K562 (cell line): Measurements from ENCODE around the gene HTR2B. TPM values are rescaled to one million over a fixed set of nuclear protein-coding genes. Genes with fewer than 3 reads are reported as not detected.

Experiments used
- ATAC-seq: fragments of 200-7000 bp; cut with Tn5 transposase; 3 replicates; pipeline ENCODE4 v1.9.1; 2020; ENCODE audit warnings: moderate library complexity
- BruUV-seq: library from RNA; stranded (reverse); fragments of 400-500 nt; replicated peaks from 2 replicates; lab custom pipeline; 2021; lab: Mats Ljungman, UMichigan
- CTCF ChIA-PET: fragments of 300-600 bp; formaldehyde crosslinking; extraction: SDS; loops from one replicate; lab custom pipeline; 2021; ENCODE audit warnings: low intra/inter-chr PET ratio; lab: Yijun Ruan, JAX
- POLR2A ChIA-PET: fragments of 300-600, 350-650 bp; sonication (Branson Sonifier 250); formaldehyde crosslinking; extraction: SDS; loops from one replicate; lab custom pipeline; 2021; ENCODE audit warnings: antibody characterized with exemption, inconsistent platforms; lab: Yijun Ruan, JAX
- DNase-seq, 4 experiments: peaks; one replicate each; pipeline versions ENCODE4 v3.0.0 to v3.0.0-alpha.2; 2011 to 2018; ENCODE audit warnings: low spot score in 3 of 4, mixed read lengths in 3 of 4; ENCODE audit errors: extremely low read depth in 1 of 4
- FAIRE-seq: peaks from 2 replicates; lab custom pipeline; 2011; peaks lifted over from hg19 to GRCh38; lab: Jason Lieb, UNC
- H2AFZ ChIP-seq: 2 replicates; pipeline ENCODE4 v1.6.0; 2011; ENCODE audit warnings: low read depth, low read length, control low read depth, inconsistent platforms
- H3K27ac ChIP-seq: fragments of 200-600 bp; 3 replicates; pipeline ENCODE4 v1.8.0; 2011; ENCODE audit warnings: low read depth, mild to moderate bottlenecking, control low read depth, inconsistent platforms, low read length, moderate library complexity, mixed read lengths; ENCODE audit errors: extremely low read depth
- H3K27me3 ChIP-seq, 2 experiments: fragments of 300-600 bp in 1 of 2; 2 replicates in 1 of 2; 3 replicates in 1 of 2; pipeline versions ENCODE4 v1.6.0 to v1.8.0; 2011; ENCODE audit warnings: inconsistent platforms in 2 of 2, low read length in 2 of 2, mild to moderate bottlenecking in 1 of 2, mixed read lengths in 1 of 2, moderate library complexity in 1 of 2; ENCODE audit not compliant: control insufficient read depth in 2 of 2, insufficient read depth in 2 of 2
- H3K36me3 ChIP-seq: fragments of 300-600 bp; 3 replicates; pipeline ENCODE4 v1.8.0; 2011; ENCODE audit warnings: mild to moderate bottlenecking, low read length, inconsistent platforms; ENCODE audit not compliant: control insufficient read depth, insufficient read depth
- H3K4me1 ChIP-seq, 2 experiments: fragments of 200-600 bp in 1 of 2; replicated peaks in 1 of 2; 2 replicates in 1 of 2; 3 replicates in 1 of 2; pipeline versions ENCODE4 v1.5.1 to v1.8.0; 2011; ENCODE audit warnings: inconsistent platforms in 2 of 2, low read length in 2 of 2, mild to moderate bottlenecking in 1 of 2, mixed read lengths in 1 of 2, moderate library complexity in 1 of 2; ENCODE audit not compliant: control insufficient read depth in 2 of 2, insufficient read depth in 2 of 2
- H3K4me2 ChIP-seq: 2 replicates; pipeline ENCODE4 v1.6.1; 2011; ENCODE audit warnings: low read length, control low read depth, inconsistent platforms, mixed read lengths; ENCODE audit not compliant: insufficient read depth
- H3K4me3 ChIP-seq: fragments of 200-600 bp; sonication (generic), shearing (Covaris generic); 2 replicates; pipeline ENCODE4 v1.5.1; 2016; ENCODE audit warnings: control low read depth, inconsistent platforms
- H3K79me2 ChIP-seq: fragments of 200-600 bp; 3 replicates; pipeline ENCODE4 v1.8.0; 2011; ENCODE audit warnings: low read length, inconsistent platforms; ENCODE audit not compliant: control insufficient read depth, insufficient read depth
- H3K9ac ChIP-seq, 2 experiments: 2 replicates each; pipeline versions ENCODE4 v1.6.0 to v1.6.1; 2011; ENCODE audit warnings: low read depth in 2 of 2, low read length in 2 of 2, control low read depth in 1 of 2, inconsistent platforms in 1 of 2, mild to moderate bottlenecking in 1 of 2, mixed read lengths in 1 of 2; ENCODE audit not compliant: insufficient read depth in 1 of 2
- H3K9me1 ChIP-seq: one replicate; pipeline ENCODE4 v1.6.0; 2011; ENCODE audit warnings: inconsistent platforms, mild to moderate bottlenecking, low read length, moderate library complexity; ENCODE audit not compliant: control insufficient read depth, insufficient read depth
- H3K9me3 ChIP-seq: replicated peaks from 2 replicates; pipeline ENCODE4 v1.5.1; 2011; ENCODE audit warnings: low read depth, low read length, inconsistent platforms; ENCODE audit not compliant: control insufficient read depth, insufficient read depth
- H4K20me1 ChIP-seq: replicated peaks from 2 replicates; pipeline ENCODE4 v1.6.1; 2011; ENCODE audit warnings: low read length, inconsistent platforms, mixed read lengths; ENCODE audit not compliant: control insufficient read depth, insufficient read depth
- ATF7 ChIP-seq: fragments of 450-650 bp; IDR thresholded peaks from 2 replicates; pipeline ENCODE4 v1.7.1; 2014; ENCODE audit warnings: mild to moderate bottlenecking, moderate library complexity
- CXXC5 ChIP-seq: fragments of 250-450 bp; sonication (Bioruptor Pico); IDR thresholded peaks from 2 replicates; pipeline ENCODE4 v1.8.0; 2022; ENCODE audit warnings: inconsistent platforms, mild to moderate bottlenecking, moderate library complexity
- EHMT2 ChIP-seq: fragments of 450-650 bp; IDR thresholded peaks from 2 replicates; pipeline ENCODE4 v1.6.1; 2018; ENCODE audit warnings: antibody characterized with exemption
- ETV5 ChIP-seq: sonication (generic); formaldehyde crosslinking; IDR thresholded peaks from 2 replicates; pipeline ENCODE4 v1.4.0; 2020; ENCODE audit warnings: low read depth, mild to moderate bottlenecking, missing genetic modification reagents
- PML ChIP-seq: IDR thresholded peaks from 2 replicates; pipeline ENCODE4 v1.6.1; 2012; ENCODE audit warnings: low read length, inconsistent platforms
- RAD51 ChIP-seq: fragments of 450-650 bp; IDR thresholded peaks from 2 replicates; pipeline ENCODE4 v1.7.1; 2016; ENCODE audit warnings: low read depth, mild to moderate bottlenecking, borderline replicate concordance
- RFX7 ChIP-seq: fragments of 250-450 bp; sonication (Bioruptor Pico); IDR thresholded peaks from 2 replicates; pipeline ENCODE4 v1.5.1; 2021; ENCODE audit warnings: mild to moderate bottlenecking
- SMAD1 ChIP-seq: fragments of 150-350 bp; IDR thresholded peaks from 2 replicates; pipeline ENCODE4 v1.6.1; 2014; ENCODE audit warnings: low read length, low read depth; ENCODE audit not compliant: partially characterized antibody
- SOX6 ChIP-seq: fragments of 450-650 bp; IDR thresholded peaks from 2 replicates; pipeline ENCODE4 v1.6.1; 2014; ENCODE audit warnings: mild to moderate bottlenecking
- WGBS: fragments of 100-300 bp; shearing (Covaris generic); methylation state at CpG from one replicate; pipeline ENCODE4 v1.1.6; 2016; ENCODE audit warnings: low coverage, mixed read lengths; ENCODE audit not compliant: insufficient coverage; ENCODE audit errors: missing lambda C conversion rate; 5-methylcytosine and 5-hydroxymethylcytosine counted together
- in situ Hi-C: fragments of 300-500 bp; cut with MboI; formaldehyde crosslinking; loops from 4 replicates; pipeline ENCODE4 v1.15.0; 2018; ENCODE audit warnings: inconsistent platforms, mixed read lengths
- intact Hi-C: fragments of 100-400 bp; cut with micrococcal nuclease; formaldehyde crosslinking; loops from 2 replicates; pipeline ENCODE4 v1.14.2; 2022
- polyA plus RNA-seq, 8 experiments: library from polyadenylated mRNA; depleted of rRNA in 4 of 8; stranded (reverse) in 5 of 8; unstranded in 3 of 8; fragments of >200 nt; fragmentation: Nextera tagmentation in 2 of 8; fragmentation: Illumina TruSeq in 1 of 8; extraction: Ambion mirVana in 2 of 8; extraction: Trizol in 1 of 8; gene quantifications; 2 replicates each; pipeline versions ENCODE4 v1.2.1 to v1.2.3, GENCODE V29; 2011 to 2014; ENCODE audit warnings: inconsistent platforms in 1 of 8, missing spikeins in 1 of 8
- total RNA-seq, 7 experiments: library from RNA; depleted of rRNA in 6 of 7; stranded (reverse); fragments of >200 nt in 6 of 7; fragmentation: Illumina TruSeq in 2 of 7; extraction: Trizol in 2 of 7; gene quantifications; 2 replicates each; pipeline versions ENCODE4 v1.2.1 to v1.2.3, GENCODE V29; 2011 to 2021; ENCODE audit warnings: low replicate concordance in 1 of 7
- TF ChIP-seq, protein P1 (sequence below): sonication (generic); formaldehyde crosslinking; IDR thresholded peaks from 2 replicates; pipeline ENCODE4 v1.8.1; 2023; ENCODE audit warnings: mild to moderate bottlenecking, missing genetic modification reagents
- TF ChIP-seq, protein P2 (sequence below): fragments of 450-650 bp; IDR thresholded peaks from one replicate; pipeline ENCODE4 v1.6.1; 2018; ENCODE audit warnings: mild to moderate bottlenecking, moderate library complexity; ENCODE audit not compliant: partially characterized antibody
- TF ChIP-seq, protein P3 (sequence below): fragments of 450-650 bp; formaldehyde crosslinking; conservative IDR thresholded peaks from 2 replicates; pipeline ENCODE4 v1.4.0; 2022; ENCODE audit warnings: mild to moderate bottlenecking, missing genetic modification characterization

The HTR2B gene
- total and polyA plus RNA-seq, 9 of the 15 experiments (the other 6 are each of a cell fraction or from before 2014, with no cell fraction given): not detected

DNA sequence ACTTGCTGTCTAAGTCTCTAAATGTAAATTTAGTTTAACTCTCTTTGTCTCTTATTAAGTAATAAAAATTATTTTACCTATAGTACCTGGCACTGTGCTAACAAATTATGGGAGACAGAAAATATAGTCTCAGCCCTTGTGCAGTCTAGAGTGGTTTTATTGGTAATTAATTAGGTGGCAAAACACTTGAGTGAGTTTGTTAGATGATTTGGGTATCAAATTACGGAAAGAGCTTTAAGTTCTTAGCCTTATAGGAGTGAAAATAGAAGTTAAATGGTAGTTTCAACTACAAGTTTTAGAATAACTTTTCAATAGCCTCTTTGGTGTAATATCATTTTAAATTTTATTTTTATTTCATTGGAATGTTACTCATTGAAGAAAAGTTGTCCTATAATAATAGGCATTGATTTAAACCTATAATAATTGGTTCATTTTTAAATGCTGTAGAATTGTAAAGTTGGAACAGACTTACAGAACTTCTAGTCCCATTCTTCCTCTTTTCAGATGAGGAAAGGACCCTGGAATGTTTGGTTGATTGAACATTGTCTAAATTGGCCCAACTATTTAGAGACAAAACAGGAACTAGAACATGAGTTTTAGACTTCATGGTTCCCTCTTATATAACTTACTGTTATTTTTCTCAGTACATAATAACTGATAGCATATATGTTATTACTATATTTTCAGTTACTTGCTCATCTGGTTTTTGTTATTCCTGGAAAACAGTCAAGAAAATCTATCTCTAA lies 10.2 kb upstream of the HTR2B start:
- BruUV-seq: no TSS peak
- in situ Hi-C loops: no loop called here
- Histone ChIP-seq H3K27ac (no peak overlapping the region), H3K9me1 (no peaks in the 10 kb centered on the region), H2AFZ (no peak overlapping the region), H3K27me3 (no peaks in the 10 kb centered on the region), H4K20me1 (no peaks in the 10 kb centered on the region), H3K4me2 (no peak overlapping the region), H3K4me3 (no peak overlapping the region), H3K9ac (no peak overlapping the region), H3K9me3 (no peaks in the 10 kb centered on the region), H3K4me1 (no peaks in the 10 kb centered on the region)
- ATAC-seq: no peak
- ChIA-PET POLR2A (interaction anchor here (0.6 kb wide), 1 partner anchor 202 kb away, joined by 3 read pairs; no protein-coding TSS in a partner anchor), CTCF (no interaction called here)
- FAIRE-seq: no peak
- 90% methylated on average over 1 of the region's 1 CpG for WGBS
- TF ChIP-seq ATF7: no peak
- TF ChIP-seq, protein P1, sequence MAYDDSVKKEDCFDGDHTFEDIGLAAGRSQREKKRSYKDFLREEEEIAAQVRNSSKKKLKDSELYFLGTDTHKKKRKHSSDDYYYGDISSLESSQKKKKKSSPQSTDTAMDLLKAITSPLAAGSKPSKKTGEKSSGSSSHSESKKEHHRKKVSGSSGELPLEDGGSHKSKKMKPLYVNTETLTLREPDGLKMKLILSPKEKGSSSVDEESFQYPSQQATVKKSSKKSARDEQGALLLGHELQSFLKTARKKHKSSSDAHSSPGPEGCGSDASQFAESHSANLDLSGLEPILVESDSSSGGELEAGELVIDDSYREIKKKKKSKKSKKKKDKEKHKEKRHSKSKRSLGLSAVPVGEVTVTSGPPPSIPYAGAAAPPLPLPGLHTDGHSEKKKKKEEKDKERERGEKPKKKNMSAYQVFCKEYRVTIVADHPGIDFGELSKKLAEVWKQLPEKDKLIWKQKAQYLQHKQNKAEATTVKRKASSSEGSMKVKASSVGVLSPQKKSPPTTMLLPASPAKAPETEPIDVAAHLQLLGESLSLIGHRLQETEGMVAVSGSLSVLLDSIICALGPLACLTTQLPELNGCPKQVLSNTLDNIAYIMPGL (CRISPR knock-in tag): no peak
- TF ChIP-seq EHMT2: no peak
- TF ChIP-seq, protein P2, sequence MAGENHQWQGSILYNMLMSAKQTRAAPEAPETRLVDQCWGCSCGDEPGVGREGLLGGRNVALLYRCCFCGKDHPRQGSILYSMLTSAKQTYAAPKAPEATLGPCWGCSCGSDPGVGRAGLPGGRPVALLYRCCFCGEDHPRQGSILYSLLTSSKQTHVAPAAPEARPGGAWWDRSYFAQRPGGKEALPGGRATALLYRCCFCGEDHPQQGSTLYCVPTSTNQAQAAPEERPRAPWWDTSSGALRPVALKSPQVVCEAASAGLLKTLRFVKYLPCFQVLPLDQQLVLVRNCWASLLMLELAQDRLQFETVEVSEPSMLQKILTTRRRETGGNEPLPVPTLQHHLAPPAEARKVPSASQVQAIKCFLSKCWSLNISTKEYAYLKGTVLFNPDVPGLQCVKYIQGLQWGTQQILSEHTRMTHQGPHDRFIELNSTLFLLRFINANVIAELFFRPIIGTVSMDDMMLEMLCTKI: no peak
- no peak for TF ChIP-seq PML
- TF ChIP-seq SOX6: no peak
- no peak for TF ChIP-seq ETV5 (CRISPR knock-in tag)
- TF ChIP-seq RFX7 (CRISPR knock-in tag): no peak
- no peak for TF ChIP-seq CXXC5 (CRISPR knock-in tag)
- no peak for TF ChIP-seq SMAD1
- TF ChIP-seq, protein P3, sequence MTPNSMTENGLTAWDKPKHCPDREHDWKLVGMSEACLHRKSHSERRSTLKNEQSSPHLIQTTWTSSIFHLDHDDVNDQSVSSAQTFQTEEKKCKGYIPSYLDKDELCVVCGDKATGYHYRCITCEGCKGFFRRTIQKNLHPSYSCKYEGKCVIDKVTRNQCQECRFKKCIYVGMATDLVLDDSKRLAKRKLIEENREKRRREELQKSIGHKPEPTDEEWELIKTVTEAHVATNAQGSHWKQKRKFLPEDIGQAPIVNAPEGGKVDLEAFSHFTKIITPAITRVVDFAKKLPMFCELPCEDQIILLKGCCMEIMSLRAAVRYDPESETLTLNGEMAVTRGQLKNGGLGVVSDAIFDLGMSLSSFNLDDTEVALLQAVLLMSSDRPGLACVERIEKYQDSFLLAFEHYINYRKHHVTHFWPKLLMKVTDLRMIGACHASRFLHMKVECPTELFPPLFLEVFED: no peak
- TF ChIP-seq RAD51: no peak
- TF ChIP-seq, all 486 proteins: peak for 0
- DNase-seq: no peak
- H3K36me3 ChIP-seq: peaks cover 25% of the 10 kb centered on the region; the same call in 1 of the 3 replicates
- intact Hi-C loops: no loop called here
- peaks cover 12% of the 10 kb centered on the region; the same call in 2 of the 3 replicates for H3K79me2 ChIP-seq
